T-helper 1 cell (primary cell): ENCODE measurements around the gene KCNQ5.

ENCODE experiments used
- DNase-seq, 5 donors: peaks; one replicate each; pipeline ENCODE4 v3.0.0-alpha.2; 2012 to 2020

KCNQ5 gene

DNA sequence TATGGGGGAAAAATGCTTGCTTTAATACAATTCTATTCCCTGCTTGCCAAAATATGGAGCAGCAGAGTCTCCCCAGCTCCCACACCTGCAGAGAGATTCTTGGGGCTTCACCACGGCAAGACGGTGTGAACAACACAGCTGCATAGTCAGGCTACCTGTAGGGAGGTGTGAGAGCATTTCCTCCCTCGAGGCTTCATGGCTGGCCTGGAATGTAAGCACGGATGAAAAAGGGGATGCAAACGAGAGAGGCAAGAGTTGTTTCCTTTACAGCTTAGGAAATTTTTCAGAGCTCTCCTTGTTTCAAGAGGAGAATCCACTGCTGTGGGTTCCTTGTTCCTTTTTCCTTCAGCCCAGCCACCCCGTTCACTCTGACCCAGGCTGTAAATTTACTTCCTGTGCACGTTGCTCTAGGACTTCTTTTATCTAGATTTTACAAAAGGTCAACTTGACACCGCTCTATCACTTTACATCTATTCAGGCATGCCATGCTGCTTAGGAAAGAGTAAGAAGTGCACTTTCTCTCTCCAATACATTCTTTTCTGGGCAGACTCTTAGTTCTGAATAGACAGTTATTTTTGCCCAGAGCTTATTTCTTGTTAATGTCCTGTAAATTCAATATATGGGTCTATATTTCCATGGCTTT is 406.4 kb downstream of the KCNQ5 start:
- DNase-seq = no peak

DNA sequence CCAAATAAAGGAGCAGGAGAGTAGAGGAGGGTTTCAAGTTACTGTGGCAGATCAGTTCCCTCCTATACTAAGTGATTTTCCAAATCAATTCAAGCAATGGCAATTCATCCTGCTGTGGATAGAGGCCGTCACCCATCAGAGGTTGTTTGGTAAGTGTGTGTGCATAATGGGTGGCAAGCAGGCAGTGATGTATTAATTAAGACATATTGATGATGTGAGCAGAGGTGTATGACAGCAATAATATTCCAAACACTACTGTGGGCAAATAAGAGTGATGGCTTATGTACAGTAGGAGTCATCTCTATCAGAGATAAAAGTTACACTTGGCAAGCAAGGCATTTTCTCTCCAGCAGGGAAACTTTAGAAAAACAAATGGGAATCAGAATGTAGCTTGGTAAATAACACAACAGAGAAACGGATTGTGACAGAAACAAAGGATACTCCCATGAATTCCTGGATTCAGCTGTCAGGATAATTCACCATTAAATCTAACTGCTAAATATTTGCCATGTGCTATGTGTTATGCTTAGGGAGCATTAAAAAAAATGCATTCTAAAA is 407.1 kb downstream of the KCNQ5 start:
- DNase-seq = no peak

DNA sequence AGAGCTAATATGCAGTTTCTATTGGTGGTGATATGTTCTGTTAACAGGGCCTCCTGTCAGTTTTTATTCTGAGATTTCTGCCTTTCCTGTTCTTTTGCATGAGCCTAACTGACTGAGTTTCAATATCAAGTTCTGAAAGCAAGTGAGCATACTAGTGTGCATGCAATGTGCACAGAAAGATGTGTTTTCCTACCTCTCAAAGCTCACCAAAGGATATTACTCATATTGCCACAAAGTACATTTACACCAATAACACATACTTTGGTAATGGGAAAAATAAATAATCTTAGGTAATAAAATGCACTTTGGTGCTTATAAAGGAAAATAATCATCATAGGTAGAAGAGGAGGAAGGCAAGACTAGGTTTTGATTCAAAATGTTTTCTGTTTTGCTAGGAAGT is 408.4 kb downstream of the KCNQ5 start:
- peak in 1 of 5 donors; percentile 29 for DNase-seq

DNA sequence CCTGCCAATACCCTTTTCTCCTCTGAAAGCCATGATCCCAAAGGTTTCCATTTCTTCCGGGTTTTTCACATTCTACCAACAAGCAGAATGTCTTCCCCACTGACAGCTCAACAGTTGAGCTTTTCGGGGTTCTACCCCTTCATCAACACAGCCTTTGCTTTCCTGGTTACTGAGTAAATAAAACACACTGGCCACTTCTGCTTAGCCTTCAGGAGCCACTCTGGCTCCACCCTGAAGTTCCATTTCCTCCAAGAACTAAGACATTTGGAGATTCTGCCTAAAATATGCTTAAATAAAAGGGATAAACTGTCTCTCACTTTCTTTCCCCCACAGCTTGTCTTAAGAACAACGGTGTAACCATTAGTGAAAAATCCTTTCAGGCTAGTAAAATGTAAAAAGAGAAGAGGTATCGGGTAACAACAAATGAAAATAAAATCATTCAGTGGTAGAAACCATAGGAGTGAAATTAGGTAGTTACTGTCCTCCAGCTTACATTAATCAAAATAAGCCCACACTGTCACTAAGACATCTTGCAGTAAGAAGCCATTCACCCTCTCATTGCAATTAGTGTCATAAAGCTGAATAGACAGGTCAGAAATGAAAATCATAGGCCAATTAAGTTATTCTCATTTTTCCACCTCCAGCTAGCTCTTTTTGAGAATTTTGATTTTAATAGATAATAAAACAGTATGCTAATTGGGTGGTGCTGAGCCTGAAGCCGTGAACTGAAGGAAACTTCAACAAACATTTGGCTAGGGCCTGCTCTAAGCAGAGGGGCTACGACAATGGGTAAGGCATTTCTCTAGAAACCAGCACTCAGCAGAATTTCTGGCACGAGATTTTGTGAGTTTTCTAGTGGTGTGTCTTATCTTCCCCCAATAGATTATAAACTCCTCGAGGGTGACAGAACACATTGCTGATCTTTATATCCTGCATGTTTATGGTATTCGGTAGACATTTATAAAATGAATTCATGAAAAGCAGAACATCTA is 409.2 kb downstream of the KCNQ5 start:
- no peak for DNase-seq

DNA sequence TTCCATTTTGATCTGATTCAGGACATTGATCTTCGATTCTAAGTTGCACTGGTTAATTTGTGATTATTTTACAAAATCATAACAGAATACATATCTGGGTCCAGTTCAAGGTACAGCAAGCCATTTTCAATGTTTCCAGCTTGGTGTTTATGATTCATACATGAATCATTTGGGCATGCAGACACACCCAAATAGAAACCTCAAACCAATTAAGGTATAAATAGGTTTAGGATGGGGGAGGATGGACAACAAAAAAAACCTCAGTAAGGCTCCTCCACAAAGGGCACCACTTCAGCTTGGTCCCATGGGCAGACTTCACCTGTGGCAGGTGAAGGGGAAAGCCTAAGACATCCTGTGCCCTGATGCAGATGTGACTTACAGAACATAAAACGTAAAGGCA is 410.7 kb downstream of the KCNQ5 start:
- peak in 1 of 5 donors; percentile 9 for DNase-seq

DNA sequence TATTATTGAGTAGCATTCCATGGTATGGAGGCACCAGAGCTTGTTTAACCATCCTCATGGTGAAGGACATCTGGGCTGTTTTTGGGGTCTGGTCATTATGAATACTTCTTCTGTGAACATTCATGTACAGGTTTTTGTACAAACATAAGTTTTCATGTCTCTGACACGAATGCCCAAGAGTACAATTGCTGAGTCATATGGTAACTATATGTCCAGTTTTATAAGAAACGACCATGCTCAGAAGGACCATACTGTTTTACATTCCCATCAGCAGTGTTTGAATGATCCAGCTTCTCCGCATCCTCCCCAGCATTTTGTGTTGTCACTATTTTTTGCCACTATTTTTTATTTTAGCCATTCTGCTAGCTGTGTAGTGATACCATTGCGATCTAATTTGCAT is 414.8 kb downstream of the KCNQ5 start:
- no peak for DNase-seq

DNA sequence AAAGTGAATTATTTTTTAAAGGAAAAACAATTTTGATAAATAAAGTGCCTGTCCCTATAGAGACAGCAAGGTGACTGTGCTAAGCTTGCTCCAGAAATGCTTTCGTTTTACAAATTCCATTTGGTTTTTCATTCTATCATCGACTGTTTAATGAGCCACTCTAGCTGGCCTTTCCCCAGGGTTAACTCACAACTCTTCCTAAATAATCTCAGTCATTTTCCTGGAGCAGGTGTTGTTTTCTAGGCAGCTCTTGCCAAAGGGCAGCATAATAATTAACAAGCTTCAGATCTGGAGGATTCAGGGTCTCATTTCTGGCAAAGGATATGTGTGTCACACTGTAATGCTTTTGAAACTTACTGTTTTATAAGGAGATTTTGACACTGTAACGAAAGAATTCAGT is 419.2 kb downstream of the KCNQ5 start:
- DNase-seq = no peak

DNA sequence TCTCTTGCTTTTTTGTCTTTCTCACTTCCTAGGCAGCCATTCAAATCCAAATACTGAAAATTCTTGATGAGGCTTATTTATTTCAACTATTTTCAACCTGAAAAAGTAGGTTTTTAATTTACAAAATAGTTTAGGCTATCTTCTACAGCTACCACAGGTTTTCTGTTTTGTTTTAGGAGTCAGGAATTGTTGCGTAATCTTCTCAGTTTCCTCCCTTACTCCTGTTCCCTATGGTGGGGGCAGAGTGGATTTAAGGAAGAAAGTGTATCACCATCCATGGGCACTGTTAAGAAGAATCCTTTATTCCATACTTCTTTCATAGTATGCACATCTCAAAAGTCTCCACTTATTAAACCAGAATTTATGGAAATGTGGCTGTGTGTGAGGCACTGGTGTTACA is 421.0 kb downstream of the KCNQ5 start:
- DNase-seq = no peak

DNA sequence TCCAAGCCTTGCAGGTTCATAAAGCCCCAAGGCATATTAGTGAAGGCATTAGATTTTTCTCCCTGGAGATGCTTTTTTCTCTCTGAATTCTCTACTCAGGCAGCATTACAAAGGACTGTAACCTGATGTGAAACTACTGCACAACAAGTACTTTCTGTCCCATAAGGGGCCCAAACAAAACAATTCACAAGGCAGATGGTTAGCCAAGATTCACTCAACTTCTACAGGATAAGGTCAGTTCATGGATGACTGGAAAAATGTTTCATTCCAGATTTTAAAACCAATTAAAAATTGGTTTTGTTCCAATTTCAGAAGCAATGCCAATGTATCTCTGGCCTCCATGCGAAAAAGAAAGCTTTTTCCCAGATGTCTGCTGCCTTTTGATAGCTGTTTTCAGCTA is 421.6 kb downstream of the KCNQ5 start:
- DNase-seq = no peak

DNA sequence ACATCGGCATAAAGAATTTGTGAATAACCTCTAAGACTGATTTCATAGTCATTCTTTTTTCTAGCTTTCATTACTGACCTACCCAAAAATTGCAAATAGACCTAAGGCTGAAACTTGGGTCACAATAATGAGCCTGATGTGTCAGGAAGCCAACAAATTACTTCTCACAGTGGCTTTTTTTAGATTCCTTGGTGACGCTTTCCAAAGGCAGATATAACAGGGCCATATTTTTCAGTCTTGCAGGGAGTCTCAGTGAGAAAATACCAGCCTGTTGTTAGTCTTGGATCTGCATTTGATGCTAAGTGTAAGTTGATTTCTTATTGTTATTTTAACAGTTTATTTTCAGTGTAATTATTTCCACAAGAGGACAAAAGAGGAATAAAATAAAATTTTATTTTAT is 423.7 kb downstream of the KCNQ5 start:
- no peak for DNase-seq

DNA sequence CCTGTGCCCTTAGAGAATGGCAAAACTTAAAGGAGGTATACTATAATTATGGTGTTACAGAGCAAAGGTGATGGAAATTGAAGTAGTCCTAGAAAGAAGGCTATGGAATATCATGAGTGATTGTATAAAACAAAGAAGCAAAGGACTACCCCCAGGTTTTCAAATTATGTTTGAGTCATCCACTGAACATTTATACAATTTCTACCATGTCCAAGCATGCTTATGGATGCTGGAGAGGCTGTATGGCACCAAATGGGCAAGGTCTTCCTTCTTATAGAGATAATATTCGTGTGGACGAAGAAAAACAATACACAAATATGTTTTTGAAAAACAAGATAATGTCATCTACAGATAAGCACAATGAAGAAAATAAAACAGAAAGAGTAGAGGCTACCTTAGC is 425.9 kb downstream of the KCNQ5 start:
- no peak for DNase-seq

DNA sequence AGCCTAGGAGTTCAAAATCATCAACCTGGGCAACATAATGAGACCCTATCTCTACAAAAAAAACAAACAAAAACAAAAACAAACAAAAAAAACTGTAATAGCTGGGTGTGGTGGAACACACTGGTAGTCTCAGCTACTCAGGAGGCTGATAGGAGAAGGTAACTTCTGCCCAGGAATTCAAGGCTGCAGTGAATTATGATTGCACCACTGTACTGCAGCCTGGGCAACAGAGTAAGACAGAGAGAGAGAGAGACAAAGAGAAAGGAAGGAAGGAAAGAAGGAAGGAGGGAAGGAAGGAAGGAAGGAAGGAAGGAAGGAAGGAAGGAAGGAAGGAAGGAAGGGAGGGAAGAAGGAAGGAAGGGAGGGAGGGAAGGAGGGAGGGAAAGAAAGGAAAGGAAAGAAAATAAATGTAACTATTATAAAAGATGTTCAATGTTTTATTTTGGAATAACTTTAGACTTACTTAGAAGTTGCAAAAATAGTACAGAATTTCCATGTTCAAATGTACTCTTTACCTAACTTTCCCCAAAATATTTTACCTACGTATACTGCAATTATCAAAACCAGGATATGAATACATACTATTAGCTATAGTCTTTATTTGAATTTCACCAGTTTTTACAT is 428.2 kb downstream of the KCNQ5 start:
- DNase-seq = no peak

DNA sequence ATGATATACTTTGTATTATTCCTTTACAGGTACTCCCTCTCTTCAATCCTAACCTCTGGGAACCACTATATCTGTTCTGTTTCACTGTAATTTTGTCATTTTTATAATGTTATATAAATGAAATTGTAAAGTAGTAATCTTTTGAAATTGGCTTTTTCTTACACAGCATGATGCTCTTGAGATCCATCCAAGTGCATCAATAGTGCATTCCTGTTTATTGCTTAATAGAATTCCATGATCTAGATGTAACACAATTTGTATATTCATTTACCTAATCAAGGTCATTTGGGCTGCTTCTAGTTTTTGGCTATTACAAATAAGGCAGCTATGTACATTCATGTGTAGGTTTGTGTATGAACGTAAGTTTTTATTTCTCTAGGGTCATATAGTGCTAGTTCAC is 428.8 kb downstream of the KCNQ5 start:
- DNase-seq = no peak

DNA sequence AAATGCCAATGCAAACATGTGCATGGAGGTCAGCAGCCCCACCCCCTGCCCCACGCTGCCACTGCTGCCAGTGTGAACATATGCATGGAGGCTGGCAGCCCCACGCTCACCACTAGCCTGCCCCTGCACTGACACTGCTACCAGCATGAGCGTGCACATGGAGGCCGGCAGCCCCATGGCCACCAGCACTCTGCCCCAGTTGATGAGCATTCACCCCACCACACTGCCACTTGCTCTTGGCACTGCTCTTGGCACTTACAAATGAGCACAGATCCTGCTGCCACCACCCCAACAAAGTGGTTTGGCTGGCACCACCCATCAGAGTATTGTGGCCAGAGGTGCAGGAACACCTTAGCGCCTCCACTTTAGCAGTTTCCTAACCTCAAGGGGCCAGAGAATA is 429.3 kb downstream of the KCNQ5 start:
- no peak for DNase-seq

DNA sequence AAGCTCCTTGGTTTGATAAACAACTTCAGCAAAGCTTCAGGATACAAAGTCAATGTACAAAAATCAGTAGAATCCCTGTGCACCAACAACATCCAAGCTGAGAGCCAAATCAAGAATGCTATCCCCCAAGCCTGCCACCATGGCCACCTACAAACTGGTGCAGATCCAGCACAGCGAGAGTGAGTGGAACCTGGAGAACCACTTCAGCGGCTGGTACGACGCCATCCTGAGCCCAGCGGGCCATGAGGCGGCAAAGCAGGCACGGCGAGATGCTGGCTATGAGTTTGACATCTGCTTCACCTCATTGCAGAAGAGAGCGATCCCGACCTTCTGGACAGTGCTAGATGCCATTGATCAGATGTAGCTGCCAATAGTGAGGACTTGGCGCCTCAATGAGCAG is 433.1 kb downstream of the KCNQ5 start:
- DNase-seq = no peak

DNA sequence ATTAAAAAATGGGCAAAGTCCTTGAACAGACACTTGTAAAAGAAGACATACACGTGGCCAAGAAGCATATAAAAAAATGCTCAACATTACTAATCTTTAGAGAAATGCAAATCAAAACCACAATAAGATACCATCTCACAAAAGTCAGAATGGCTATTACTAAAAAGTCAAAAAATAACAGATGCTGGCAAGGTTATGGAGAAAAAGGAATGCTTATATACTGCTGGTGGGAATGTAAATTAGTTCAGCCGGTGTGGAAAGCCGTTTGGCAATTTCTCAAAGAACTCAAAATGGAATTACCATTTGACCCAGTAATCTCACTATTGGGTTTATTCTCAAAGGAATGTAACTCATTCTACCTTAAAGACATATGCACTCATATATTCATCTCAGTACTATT is 436.9 kb downstream of the KCNQ5 start:
- DNase-seq = no peak

DNA sequence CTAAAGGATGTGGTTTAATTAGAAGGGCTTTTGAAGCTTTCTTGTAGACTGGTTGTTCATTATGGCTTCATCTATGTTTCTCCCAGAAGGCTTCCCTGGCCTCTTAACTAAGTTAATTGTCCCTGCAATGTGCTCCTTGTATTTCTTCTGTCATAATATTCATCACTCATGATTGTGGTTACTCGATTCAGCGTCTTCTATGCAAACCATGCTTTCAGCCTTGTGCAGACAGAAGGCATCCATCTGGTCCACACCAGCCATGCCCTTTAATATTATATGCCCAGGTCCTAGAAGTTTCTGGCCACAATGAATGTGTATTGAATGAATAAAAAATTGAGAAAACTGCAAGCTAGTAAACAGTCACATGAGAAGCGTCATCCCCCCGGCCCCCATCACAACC is 440.3 kb downstream of the KCNQ5 start:
- no peak for DNase-seq

DNA sequence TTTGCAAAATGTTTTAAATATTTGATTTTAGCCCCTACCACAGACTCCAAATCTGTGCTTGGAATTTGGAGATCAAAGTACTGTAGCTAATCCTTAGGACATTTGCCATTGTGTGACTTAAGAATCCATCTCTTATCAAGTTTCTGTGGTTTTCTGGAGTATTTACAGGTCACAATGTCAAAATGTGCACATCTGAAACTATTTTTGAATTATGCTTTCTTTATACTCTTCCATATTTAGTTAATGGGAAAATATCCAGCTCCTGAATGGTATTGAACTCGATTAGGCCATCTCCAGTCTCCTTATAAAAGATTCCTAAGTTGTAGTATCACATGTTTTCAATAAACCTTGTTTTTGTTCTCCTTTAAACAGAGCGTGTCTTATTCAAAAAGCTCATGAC is 441.0 kb downstream of the KCNQ5 start:
- no peak for DNase-seq

DNA sequence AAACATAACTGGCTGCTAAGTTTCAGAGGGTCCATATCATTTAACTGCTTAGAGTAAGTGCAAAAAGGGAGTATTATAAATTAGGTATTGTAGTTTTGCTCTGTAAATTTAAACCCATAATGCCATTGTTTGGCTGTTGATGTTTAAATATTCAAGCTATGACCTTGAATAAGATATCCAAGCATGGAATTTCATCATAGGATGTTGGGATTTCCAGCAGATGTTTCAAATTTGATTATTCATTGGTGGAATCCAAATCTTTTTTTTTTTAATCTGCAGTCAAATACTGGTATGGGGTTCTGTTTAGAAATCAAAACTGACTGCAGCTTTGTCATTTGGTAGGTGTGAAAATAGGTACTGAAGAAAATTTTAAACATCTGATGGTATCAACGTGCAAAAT is 442.4 kb downstream of the KCNQ5 start:
- DNase-seq = no peak

DNA sequence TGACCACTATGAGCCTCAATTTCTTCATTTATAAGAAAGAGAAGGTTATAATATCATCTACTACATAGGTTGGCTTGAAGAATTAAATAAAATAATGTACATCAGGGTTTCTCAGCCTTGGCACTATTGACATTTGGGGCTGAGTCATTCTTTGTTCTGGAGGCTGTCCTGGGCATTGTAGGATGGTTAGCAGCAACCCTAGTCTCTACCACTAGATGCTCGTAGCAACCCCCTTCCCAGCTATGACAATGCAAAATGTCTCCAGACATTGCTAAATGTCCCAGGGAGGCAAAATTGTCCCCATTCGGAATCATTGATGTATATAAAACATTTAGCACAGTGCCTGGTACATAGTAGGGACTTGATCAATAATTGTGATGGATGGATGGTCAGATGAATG is 451.4 kb downstream of the KCNQ5 start:
- DNase-seq = no peak

DNA sequence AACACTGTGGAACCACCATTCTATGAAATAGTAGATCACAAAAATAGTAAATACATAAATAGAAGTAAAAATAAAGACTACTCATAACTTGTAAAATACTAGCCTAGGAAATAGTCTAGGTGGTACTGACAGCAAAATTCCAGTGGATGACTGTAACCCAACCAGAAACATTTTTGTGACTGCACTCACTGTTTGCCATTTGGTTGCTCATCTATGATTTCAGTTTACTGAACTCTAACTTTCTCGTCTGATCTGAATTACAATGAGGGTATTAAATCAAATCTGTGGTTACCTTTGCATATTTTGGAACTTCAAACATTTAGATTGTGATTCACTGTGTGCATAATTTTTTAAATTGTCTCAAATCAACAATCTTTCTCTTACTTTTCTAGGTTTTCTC is 452.3 kb downstream of the KCNQ5 start:
- no peak for DNase-seq

DNA sequence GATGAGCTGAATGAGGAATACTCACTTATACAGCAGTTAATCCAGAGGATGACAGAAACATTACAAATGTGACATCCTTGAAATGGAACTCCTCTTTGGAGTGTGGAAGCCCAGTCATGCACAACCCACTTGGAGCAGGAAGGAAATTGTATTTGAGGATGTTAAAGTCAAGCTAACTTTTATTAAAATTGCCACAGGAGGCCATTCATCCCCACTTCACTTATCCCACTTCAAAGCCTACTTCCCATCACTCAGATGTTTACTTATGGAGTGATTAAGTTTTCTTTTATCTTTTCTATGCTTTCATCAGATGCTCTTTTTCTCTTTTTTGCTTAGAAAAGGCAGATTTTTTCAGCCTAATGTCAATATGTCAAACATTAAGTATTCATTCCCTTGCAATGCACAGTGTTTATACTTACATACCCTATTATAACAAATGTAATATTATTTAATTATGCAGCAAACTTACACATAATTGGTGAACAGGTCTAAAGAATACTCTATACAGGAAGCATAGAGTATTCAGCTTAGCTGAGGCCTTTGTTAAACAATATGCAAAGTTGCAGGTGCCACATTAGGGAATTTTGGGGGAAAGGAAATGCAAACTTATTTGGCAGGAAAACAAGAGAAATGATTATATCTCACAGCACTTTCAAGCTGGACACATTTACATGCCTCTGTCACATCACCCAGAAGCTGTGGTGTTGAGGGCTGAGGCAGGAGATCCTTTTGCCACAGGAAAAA is 454.5 kb downstream of the KCNQ5 start:
- DNase-seq = no peak

DNA sequence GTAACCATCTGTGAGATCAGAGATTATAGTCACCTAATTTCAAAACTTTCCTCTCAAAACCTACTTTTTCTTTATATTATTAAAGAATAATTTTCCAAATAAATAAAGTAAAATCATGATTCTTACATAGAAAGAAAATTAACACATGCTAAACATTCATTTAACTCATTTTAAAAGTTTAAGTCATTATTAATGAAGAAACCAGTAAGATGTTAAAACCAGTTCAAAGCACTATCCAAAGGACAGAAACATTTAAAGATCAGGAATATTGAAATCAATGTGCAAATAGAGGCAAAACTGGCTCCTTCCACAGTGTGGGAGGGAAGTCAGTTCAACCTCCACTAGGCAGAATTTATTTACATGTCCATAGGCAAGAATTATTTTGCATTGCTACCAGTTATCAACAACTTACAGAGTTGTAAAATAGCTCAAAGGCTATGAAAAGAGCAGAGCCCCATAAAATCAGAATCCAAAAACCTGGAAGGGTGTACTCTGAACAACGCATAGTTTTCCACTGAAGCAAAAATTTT is 456.5 kb downstream of the KCNQ5 start:
- no peak for DNase-seq
